Measurements from ENCODE around the gene MYLK4. TPM values are rescaled to one million over a fixed set of nuclear protein-coding genes. Genes with fewer than 3 reads are reported as not detected.

MYLK4 gene
- total and polyA plus RNA-seq, 4 experiments from 2014 or later, result 0.04 to 0.42 (median 0.31) TPM

GRCh38 chr6:2784930-2785329, 34.2 kb upstream of the MYLK4 start:
- peaks cover 0 to 2% (median 0%) of the 10 kb centered on the region in 8 donors for H3K9me3 Mint-ChIP-seq
- no peaks in the 10 kb centered on the region for H3K27me3 Mint-ChIP-seq
- H3K9me3 ChIP-seq (ENCODE audit: control insufficient read depth in 1 of 2, low read length in 2 of 2), result no peaks in the 10 kb centered on the region
- no peak overlapping the region for H3K27ac ChIP-seq (ENCODE audit: low read depth, low read length)
- CTCF ChIA-PET (ENCODE audit: partially characterized antibody), result interaction anchor here (0.7 kb wide), 1 partner anchor 12 kb away, joined by 3 read pairs; no protein-coding TSS in a partner anchor
- no peaks in the 10 kb centered on the region for H3K27me3 ChIP-seq (ENCODE audit: insufficient read depth, low read length)
- H3K4me1 Mint-ChIP-seq, result peaks cover 8 to 21% (median 13%) of the 10 kb centered on the region in 4 donors
- intact Hi-C loops (cut with micrococcal nuclease), result no loop called here
- POLR2A ChIA-PET (ENCODE audit: partially characterized antibody), result interaction anchor here (0.7 kb wide), 1 partner anchor 57 kb away, joined by 4 read pairs; the partner anchor contains the start of gene SERPINB1
- H3K4me1 ChIP-seq (ENCODE audit: insufficient read depth, low read length), result no peaks in the 10 kb centered on the region
- DNase-seq, result no peak
- H3K27ac Mint-ChIP-seq, result peak overlapping the region in 1 of 7 donors; percentile 4
- peaks cover 44 to 65% of the 10 kb centered on the region in 2 donors for H3K36me3 Mint-ChIP-seq
- H3K4me3 Mint-ChIP-seq, result no peak overlapping the region
- no peak overlapping the region for H3K4me3 ChIP-seq (ENCODE audit: low read length in 2 of 2)
- H3K36me3 ChIP-seq (ENCODE audit: insufficient read depth, low read length), result peaks cover 21% of the 10 kb centered on the region

- intact Hi-C loops (cut with micrococcal nuclease), result no loop called here
- peaks cover 0 to 2% (median 0%) of the 10 kb centered on the region in 8 donors for H3K9me3 Mint-ChIP-seq
- H3K27ac ChIP-seq (ENCODE audit: low read depth, low read length), result no peak overlapping the region
Observed at GRCh38 chr6:2784061-2784460, 33.3 kb upstream of the MYLK4 start.

GRCh38 chr6:2783188-2783963, 32.7 kb upstream of the MYLK4 start:
- POLR2A ChIA-PET (ENCODE audit: partially characterized antibody), result interaction anchor here (0.5 to 1.5 kb wide), 3 partner anchors 13 to 161 kb away, joined by 3 to 5 read pairs (median 4); partner anchors contain the start of gene WRNIP1

More at GRCh38 chr6:2784061-2784460, 33.3 kb upstream of the MYLK4 start:
- peaks cover 8 to 21% (median 13%) of the 10 kb centered on the region in 4 donors for H3K4me1 Mint-ChIP-seq
- Histone ChIP-seq H3K36me3 (ENCODE audit: insufficient read depth, low read length) (peaks cover 21% of the 10 kb centered on the region), H3K27me3 (ENCODE audit: insufficient read depth, low read length) (no peaks in the 10 kb centered on the region), H3K9me3 (ENCODE audit: control insufficient read depth in 1 of 2, low read length in 2 of 2) (no peaks in the 10 kb centered on the region), H3K4me3 (ENCODE audit: low read length in 2 of 2) (no peak overlapping the region), H3K4me1 (ENCODE audit: insufficient read depth, low read length) (no peaks in the 10 kb centered on the region)
- CTCF ChIA-PET (ENCODE audit: partially characterized antibody), result interaction anchor here (0.7 to 1.1 kb wide), 3 partner anchors 10 to 157 kb away, joined by 3 to 4 read pairs (median 3); no protein-coding TSS in a partner anchor
- peaks cover 53 to 74% of the 10 kb centered on the region in 2 donors for H3K36me3 Mint-ChIP-seq
- peak overlapping the region in 1 of 8 donors; percentile 17 for H3K4me3 Mint-ChIP-seq
- peak overlapping the region in 2 of 7 donors; percentile 10 for H3K27ac Mint-ChIP-seq
- POLR2A ChIA-PET (ENCODE audit: partially characterized antibody), result interaction anchor here (1.4 to 1.5 kb wide), 2 partner anchors 14 to 18 kb away, joined by 4 to 5 read pairs; partner anchors contain the start of gene WRNIP1
- DNase-seq, result no peak
- H3K27me3 Mint-ChIP-seq, result no peaks in the 10 kb centered on the region

GRCh38 chr6:2782825-2783187, 32.1 kb upstream of the MYLK4 start:
- POLR2A ChIA-PET (ENCODE audit: partially characterized antibody), result interaction anchor here (1.4 kb wide), 1 partner anchor 13 kb away, joined by 4 read pairs; no protein-coding TSS in a partner anchor
- Mint-ChIP-seq H3K27ac (peak overlapping the region in 3 of 7 donors; percentile 57 to 64 (median 60)), H3K4me1 (peaks cover 8 to 21% (median 19%) of the 10 kb centered on the region in 4 donors)

More at GRCh38 chr6:2783188-2783963, 32.7 kb upstream of the MYLK4 start:
- H3K27me3 ChIP-seq (ENCODE audit: insufficient read depth, low read length), result no peaks in the 10 kb centered on the region
- Mint-ChIP-seq H3K27ac (peak overlapping the region in 3 of 7 donors; percentile 10 to 60 (median 10)), H3K36me3 (peaks cover 54 to 79% of the 10 kb centered on the region in 2 donors), H3K9me3 (peaks cover 0 to 2% (median 0%) of the 10 kb centered on the region in 8 donors), H3K4me1 (peaks cover 8 to 21% (median 15%) of the 10 kb centered on the region in 4 donors), H3K4me3 (no peak overlapping the region), H3K27me3 (no peaks in the 10 kb centered on the region)
- no peak for DNase-seq
- H3K36me3 ChIP-seq (ENCODE audit: insufficient read depth, low read length), result peaks cover 26% of the 10 kb centered on the region
- no peaks in the 10 kb centered on the region for H3K4me1 ChIP-seq (ENCODE audit: insufficient read depth, low read length)
- H3K9me3 ChIP-seq (ENCODE audit: control insufficient read depth in 1 of 2, low read length in 2 of 2), result no peaks in the 10 kb centered on the region
- CTCF ChIA-PET (ENCODE audit: partially characterized antibody), result interaction anchor here (0.9 to 1.2 kb wide), 3 partner anchors 11 to 158 kb away, joined by 3 to 4 read pairs (median 3); no protein-coding TSS in a partner anchor
- intact Hi-C loops (cut with micrococcal nuclease), result no loop called here
- H3K27ac ChIP-seq (ENCODE audit: low read depth, low read length), result no peak overlapping the region
- H3K4me3 ChIP-seq (ENCODE audit: low read length in 2 of 2), result no peak overlapping the region

GRCh38 chr6:2782356-2782708, 31.6 kb upstream of the MYLK4 start:
- no peaks in the 10 kb centered on the region for H3K9me3 ChIP-seq (ENCODE audit: control insufficient read depth in 1 of 2, low read length in 2 of 2)
- no peaks in the 10 kb centered on the region for H3K27me3 ChIP-seq (ENCODE audit: insufficient read depth, low read length)
- POLR2A ChIA-PET (ENCODE audit: partially characterized antibody), result interaction anchor here (1.6 kb wide), 1 partner anchor 14 kb away, joined by 4 read pairs; no protein-coding TSS in a partner anchor
- Mint-ChIP-seq H3K9me3 (peaks cover 0 to 2% (median 0%) of the 10 kb centered on the region in 8 donors), H3K4me3 (no peak overlapping the region), H3K27me3 (no peaks in the 10 kb centered on the region), H3K4me1 (peaks cover 8 to 23% (median 22%) of the 10 kb centered on the region in 4 donors), H3K36me3 (peaks cover 46 to 82% of the 10 kb centered on the region in 2 donors), H3K27ac (peak overlapping the region in 2 of 7 donors; percentile 42 to 57)
- no peak for DNase-seq
- H3K4me3 ChIP-seq (ENCODE audit: low read length in 2 of 2), result no peak overlapping the region
- H3K27ac ChIP-seq (ENCODE audit: low read depth, low read length), result no peak overlapping the region
- H3K36me3 ChIP-seq (ENCODE audit: insufficient read depth, low read length), result peaks cover 27% of the 10 kb centered on the region
- intact Hi-C loops (cut with micrococcal nuclease), result no loop called here
- CTCF ChIA-PET (ENCODE audit: partially characterized antibody), result interaction anchor here (1.2 kb wide), 1 partner anchor 64 kb away, joined by 3 read pairs; no protein-coding TSS in a partner anchor
- no peaks in the 10 kb centered on the region for H3K4me1 ChIP-seq (ENCODE audit: insufficient read depth, low read length)

More at GRCh38 chr6:2782825-2783187, 32.1 kb upstream of the MYLK4 start:
- peaks cover 51 to 82% of the 10 kb centered on the region in 2 donors for H3K36me3 Mint-ChIP-seq
- no peak overlapping the region for H3K4me3 Mint-ChIP-seq
- Histone ChIP-seq H3K4me1 (ENCODE audit: insufficient read depth, low read length) (no peaks in the 10 kb centered on the region), H3K4me3 (ENCODE audit: low read length in 2 of 2) (no peak overlapping the region), H3K9me3 (ENCODE audit: control insufficient read depth in 1 of 2, low read length in 2 of 2) (no peaks in the 10 kb centered on the region), H3K36me3 (ENCODE audit: insufficient read depth, low read length) (peaks cover 27% of the 10 kb centered on the region), H3K27ac (ENCODE audit: low read depth, low read length) (no peak overlapping the region), H3K27me3 (ENCODE audit: insufficient read depth, low read length) (no peaks in the 10 kb centered on the region)
- H3K9me3 Mint-ChIP-seq, result peaks cover 0 to 2% (median 0%) of the 10 kb centered on the region in 8 donors
- intact Hi-C loops (cut with micrococcal nuclease), result no loop called here
- H3K27me3 Mint-ChIP-seq, result no peaks in the 10 kb centered on the region
- DNase-seq, result no peak
- CTCF ChIA-PET (ENCODE audit: partially characterized antibody), result interaction anchor here (1.2 kb wide), 1 partner anchor 63 kb away, joined by 3 read pairs; no protein-coding TSS in a partner anchor

GRCh38 chr6:2781685-2782355, 31.1 kb upstream of the MYLK4 start:
- peaks cover 0 to 2% (median 0%) of the 10 kb centered on the region in 8 donors for H3K9me3 Mint-ChIP-seq
- ChIA-PET CTCF (ENCODE audit: partially characterized antibody) (interaction anchor here (1.5 kb wide), 1 partner anchor 9 kb away, joined by 5 read pairs; no protein-coding TSS in a partner anchor), POLR2A (ENCODE audit: partially characterized antibody) (interaction anchor here (1.6 kb wide), 1 partner anchor 13 kb away, joined by 4 read pairs; no protein-coding TSS in a partner anchor)
- peaks cover 43 to 81% of the 10 kb centered on the region in 2 donors for H3K36me3 Mint-ChIP-seq
- intact Hi-C loops (cut with micrococcal nuclease), result no loop called here
- H3K4me3 ChIP-seq (ENCODE audit: low read length in 2 of 2), result no peak overlapping the region
- no peaks in the 10 kb centered on the region for H3K4me1 ChIP-seq (ENCODE audit: insufficient read depth, low read length)
- H3K36me3 ChIP-seq (ENCODE audit: insufficient read depth, low read length), result peaks cover 27% of the 10 kb centered on the region
- peaks cover 8 to 23% (median 21%) of the 10 kb centered on the region in 4 donors for H3K4me1 Mint-ChIP-seq
- no peaks in the 10 kb centered on the region for H3K27me3 Mint-ChIP-seq
- H3K27me3 ChIP-seq (ENCODE audit: insufficient read depth, low read length), result no peaks in the 10 kb centered on the region
- no peak overlapping the region for H3K4me3 Mint-ChIP-seq
- H3K27ac Mint-ChIP-seq, result peak overlapping the region in 1 of 7 donors; percentile 57
- no peak overlapping the region for H3K27ac ChIP-seq (ENCODE audit: low read depth, low read length)
- no peak for DNase-seq
- no peaks in the 10 kb centered on the region for H3K9me3 ChIP-seq (ENCODE audit: control insufficient read depth in 1 of 2, low read length in 2 of 2)
